Epithelial cell of proximal tubule (primary cell): ENCODE data around the gene DAAM1. TPM values are rescaled to one million over a fixed set of nuclear protein-coding genes. Genes with fewer than 3 reads are reported as not detected.

Experiments
- DNase-seq: peaks from one replicate; pipeline ENCODE4 v3.0.0-alpha.2; 2011; ENCODE audit warnings: low read depth
- H3K4me3 ChIP-seq: 2 replicates; pipeline ENCODE4 v1.5.1; 2011; ENCODE audit warnings: low read depth, mild to moderate bottlenecking, low read length
- CTCF ChIP-seq: conservative IDR thresholded peaks from 2 replicates; pipeline ENCODE4 v1.5.1; 2012; ENCODE audit warnings: low read depth, mild to moderate bottlenecking, low read length
- total RNA-seq: library from RNA; depleted of rRNA; stranded (reverse); fragments of >200 nt; gene quantifications from 2 replicates; pipeline ENCODE4 v1.2.3, GENCODE V29; 2015

The DAAM1 gene
- total RNA-seq, 1 donor from 2014 or later: 17.5 TPM

DNA sequence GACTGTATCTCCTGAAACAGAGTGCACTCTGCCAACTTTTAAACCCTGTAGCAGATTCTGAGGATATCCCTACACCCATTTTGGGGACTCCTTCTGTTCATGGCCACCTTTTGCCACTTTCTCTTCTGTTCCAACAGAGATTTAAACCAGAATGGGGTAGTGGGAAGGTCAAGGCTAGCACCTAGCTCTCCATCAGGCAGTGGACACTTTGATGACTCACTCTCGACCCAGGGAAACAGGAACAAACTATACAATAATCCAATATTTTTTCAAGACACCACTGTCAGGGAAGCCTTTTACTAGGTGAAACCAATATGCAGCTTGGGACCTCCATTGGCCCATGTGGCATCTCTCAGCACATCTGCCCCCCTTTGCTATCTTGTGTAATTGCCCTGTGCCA lies 103.6 kb downstream of the DAAM1 start:
- no peak for TF ChIP-seq CTCF
- DNase-seq: no peak
- no peak overlapping the region for H3K4me3 ChIP-seq

DNA sequence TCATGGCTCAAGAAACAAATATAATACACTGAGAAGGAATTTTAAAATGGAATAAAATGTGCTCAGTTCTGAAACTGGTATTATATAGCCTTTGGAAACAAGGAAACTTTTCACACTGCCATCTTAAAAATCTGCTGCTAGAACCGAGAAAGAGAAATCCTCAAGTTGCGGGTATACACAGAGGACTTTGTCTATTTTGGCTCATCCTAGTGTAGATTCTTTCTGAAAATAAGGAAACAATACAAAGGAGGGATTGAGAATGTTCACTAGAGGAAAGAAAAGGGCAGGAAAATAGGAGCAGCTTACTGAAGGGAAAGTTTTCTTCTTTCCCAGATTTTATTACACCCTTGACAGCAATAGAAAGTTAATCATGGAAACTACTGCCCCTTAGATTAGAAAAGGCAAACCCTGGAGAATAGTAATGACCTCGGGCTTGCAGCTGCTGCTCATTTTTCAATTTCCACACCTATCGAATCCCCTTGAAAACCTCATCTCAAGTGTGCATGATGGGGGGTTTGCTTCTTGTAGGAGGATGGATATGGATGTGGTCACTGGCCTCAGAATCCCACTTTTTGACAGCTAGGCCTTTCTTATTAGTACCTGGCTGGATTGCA lies 104.6 kb downstream of the DAAM1 start:
- no peak overlapping the region for H3K4me3 ChIP-seq
- DNase-seq: no peak
- no peak for TF ChIP-seq CTCF

GRCh38 chr14:59293935-59294661 lies 105.6 kb downstream of the DAAM1 start:
- no peak for TF ChIP-seq CTCF
- DNase-seq: no peak
- no peak overlapping the region for H3K4me3 ChIP-seq

GRCh38 chr14:59294662-59294992 lies 106.2 kb downstream of the DAAM1 start:
- no peak for TF ChIP-seq CTCF
- no peak overlapping the region for H3K4me3 ChIP-seq
- no peak for DNase-seq

- DNase-seq: no peak
- no peak overlapping the region for H3K4me3 ChIP-seq
- TF ChIP-seq CTCF: no peak
Measured at GRCh38 chr14:59295951-59296350, 107.5 kb downstream of the DAAM1 start.

DNA sequence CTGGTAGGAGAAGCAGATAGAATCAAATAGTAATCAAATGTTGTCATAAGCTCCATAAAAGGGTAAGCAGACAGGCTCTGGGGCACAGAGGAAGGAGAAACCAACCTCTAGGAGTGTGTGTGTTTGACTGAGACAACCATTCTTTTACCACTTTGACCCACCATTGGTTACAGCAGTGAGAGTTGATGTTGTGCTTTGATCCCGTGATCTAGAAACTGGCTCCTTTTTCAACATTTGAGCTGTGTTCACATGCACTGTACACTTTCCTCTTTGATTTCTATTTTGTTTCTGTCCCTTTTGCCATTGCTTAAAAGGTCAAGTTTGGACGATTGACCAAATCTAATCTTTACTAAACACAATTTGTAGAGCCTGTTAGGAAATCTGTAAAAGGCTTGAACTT lies 108.0 kb downstream of the DAAM1 start:
- no peak for TF ChIP-seq CTCF

More for the DNA sequence above, 108.0 kb downstream of the DAAM1 start:
- no peak for DNase-seq
- no peak overlapping the region for H3K4me3 ChIP-seq
